ENCODE data around the gene CCDC106. TPM values are rescaled to one million over a fixed set of nuclear protein-coding genes. Genes with fewer than 3 reads are reported as not detected.
A peak's percentile ranks its signal among the peaks of the same experiment; 100 is the strongest.

Gene CCDC106
- total RNA-seq, 1 donor: 8.5 TPM

DNA sequence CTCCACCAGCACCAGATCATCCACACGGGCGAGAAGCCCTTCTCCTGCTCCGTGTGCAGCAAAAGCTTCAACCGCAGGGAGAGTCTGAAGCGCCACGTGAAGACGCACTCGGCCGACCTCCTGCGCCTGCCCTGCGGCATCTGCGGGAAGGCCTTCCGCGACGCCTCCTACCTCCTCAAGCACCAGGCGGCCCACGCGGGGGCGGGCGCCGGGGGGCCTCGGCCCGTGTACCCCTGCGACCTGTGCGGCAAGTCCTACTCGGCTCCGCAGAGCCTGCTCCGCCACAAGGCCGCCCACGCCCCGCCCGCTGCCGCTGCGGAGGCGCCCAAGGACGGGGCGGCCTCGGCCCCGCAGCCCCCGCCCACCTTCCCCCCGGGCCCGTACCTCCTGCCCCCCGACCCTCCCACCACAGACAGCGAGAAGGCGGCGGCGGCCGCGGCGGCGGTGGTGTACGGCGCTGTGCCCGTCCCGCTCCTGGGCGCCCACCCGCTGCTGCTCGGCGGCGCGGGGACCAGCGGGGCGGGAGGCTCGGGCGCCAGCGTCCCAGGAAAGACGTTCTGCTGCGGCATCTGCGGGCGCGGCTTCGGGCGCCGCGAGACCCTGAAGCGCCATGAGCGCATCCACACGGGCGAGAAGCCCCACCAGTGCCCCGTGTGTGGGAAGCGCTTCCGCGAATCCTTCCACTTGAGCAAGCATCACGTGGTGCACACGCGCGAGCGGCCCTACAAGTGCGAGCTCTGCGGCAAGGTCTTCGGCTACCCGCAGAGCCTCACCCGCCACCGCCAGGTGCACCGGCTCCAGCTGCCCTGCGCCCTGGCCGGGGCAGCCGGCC is 33.1 kb upstream of the CCDC106 start:
- no peak for DNase-seq (ENCODE audit: low read depth)
- H3K4me3 ChIP-seq (ENCODE audit: low read depth, low read length): no peak overlapping the region
- TF ChIP-seq, protein P1, sequence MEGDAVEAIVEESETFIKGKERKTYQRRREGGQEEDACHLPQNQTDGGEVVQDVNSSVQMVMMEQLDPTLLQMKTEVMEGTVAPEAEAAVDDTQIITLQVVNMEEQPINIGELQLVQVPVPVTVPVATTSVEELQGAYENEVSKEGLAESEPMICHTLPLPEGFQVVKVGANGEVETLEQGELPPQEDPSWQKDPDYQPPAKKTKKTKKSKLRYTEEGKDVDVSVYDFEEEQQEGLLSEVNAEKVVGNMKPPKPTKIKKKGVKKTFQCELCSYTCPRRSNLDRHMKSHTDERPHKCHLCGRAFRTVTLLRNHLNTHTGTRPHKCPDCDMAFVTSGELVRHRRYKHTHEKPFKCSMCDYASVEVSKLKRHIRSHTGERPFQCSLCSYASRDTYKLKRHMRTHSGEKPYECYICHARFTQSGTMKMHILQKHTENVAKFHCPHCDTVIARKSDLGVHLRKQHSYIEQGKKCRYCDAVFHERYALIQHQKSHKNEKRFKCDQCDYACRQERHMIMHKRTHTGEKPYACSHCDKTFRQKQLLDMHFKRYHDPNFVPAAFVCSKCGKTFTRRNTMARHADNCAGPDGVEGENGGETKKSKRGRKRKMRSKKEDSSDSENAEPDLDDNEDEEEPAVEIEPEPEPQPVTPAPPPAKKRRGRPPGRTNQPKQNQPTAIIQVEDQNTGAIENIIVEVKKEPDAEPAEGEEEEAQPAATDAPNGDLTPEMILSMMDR (IDR thresholded peaks at IDR 0.05; ENCODE audit: insufficient read depth, low read length): no peak

DNA sequence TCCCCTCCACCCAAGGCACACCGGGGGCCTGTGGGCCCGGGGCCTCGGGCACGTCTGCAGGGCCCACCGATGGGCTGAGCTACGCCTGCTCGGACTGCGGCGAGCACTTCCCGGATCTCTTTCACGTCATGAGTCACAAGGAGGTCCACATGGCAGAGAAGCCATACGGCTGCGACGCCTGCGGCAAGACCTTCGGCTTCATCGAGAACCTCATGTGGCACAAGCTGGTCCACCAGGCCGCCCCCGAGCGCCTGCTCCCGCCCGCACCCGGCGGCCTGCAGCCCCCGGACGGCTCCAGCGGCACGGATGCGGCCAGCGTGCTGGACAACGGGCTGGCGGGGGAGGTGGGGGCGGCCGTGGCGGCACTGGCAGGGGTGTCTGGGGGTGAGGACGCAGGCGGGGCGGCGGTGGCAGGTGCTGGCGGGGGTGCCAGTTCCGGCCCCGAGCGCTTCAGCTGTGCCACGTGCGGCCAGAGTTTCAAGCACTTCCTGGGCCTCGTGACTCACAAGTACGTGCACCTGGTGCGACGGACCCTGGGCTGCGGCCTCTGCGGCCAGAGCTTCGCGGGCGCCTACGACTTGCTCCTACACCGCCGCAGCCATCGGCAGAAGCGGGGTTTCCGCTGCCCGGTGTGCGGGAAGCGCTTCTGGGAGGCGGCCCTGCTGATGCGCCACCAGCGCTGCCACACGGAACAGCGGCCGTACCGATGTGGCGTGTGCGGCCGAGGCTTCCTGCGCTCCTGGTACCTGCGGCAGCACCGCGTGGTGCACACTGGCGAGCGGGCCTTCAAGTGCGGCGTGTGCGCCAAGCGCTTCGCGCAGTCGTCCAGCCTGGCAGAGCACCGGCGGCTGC is 32.2 kb upstream of the CCDC106 start:
- DNase-seq (ENCODE audit: low read depth): no peak
- no peak overlapping the region for H3K4me3 ChIP-seq (ENCODE audit: low read depth, low read length)
- TF ChIP-seq, protein P1 (IDR thresholded peaks at IDR 0.05; ENCODE audit: insufficient read depth, low read length): no peak

DNA sequence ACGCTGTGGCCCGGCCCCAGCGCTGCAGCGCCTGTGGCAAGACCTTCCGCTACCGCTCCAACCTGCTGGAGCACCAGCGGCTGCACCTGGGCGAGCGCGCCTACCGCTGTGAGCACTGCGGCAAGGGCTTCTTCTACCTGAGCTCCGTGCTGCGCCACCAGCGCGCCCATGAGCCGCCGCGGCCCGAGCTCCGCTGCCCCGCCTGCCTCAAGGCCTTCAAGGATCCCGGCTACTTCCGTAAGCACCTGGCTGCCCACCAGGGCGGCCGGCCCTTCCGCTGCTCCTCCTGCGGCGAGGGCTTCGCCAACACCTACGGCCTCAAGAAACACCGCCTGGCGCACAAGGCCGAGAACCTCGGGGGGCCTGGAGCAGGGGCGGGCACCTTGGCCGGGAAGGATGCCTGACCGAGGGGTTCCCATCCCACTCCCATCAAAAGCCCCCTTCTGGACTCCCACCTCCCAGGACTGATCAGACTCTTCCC is 31.6 kb upstream of the CCDC106 start:
- H3K4me3 ChIP-seq (ENCODE audit: low read depth, low read length): no peak overlapping the region
- DNase-seq (ENCODE audit: low read depth): no peak
- TF ChIP-seq, protein P1 (IDR thresholded peaks at IDR 0.05; ENCODE audit: insufficient read depth, low read length): no peak

DNA sequence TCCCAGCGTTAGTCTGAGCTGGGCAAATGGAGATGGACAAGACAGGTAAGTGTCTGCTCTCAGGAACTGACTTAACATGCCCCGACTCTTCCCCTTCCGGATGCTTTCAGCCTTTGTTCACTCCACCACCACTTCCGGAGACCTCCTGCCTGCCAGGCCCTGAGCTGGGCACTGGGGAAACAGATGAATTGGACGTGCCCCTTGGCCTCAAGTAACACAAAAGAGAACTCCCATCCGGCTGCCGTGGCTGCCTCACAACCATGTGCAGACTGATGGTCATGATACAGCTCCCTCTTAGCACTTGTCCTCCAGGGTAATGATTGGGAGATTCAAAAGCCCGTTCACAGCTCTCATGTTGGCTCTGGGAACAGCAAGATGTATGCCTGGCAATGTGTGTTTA is 30.6 kb upstream of the CCDC106 start:
- DNase-seq (ENCODE audit: low read depth): no peak
- TF ChIP-seq, protein P1 (IDR thresholded peaks at IDR 0.05; ENCODE audit: insufficient read depth, low read length): no peak
- no peak overlapping the region for H3K4me3 ChIP-seq (ENCODE audit: low read depth, low read length)

DNA sequence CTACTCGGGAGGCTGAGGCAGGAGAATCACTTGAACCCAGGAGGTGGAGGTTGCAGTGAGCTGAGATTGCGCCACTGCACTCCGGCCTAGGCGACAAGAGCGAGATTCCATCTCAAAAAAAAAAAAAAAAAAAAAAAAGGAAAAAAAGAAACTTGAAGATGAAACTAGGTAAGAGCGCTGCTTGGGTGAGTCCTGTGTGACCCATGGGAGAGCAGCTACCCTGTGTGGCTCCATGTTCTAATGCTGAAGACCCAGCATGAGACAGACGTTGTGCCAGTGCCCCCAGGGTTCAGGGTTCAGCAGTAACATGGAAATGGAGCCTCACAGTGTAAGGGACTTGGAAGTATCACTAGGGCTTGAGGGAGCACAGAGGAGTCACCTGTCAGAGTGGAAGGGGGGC is 29.6 kb upstream of the CCDC106 start:
- DNase-seq (ENCODE audit: low read depth): no peak

DNA sequence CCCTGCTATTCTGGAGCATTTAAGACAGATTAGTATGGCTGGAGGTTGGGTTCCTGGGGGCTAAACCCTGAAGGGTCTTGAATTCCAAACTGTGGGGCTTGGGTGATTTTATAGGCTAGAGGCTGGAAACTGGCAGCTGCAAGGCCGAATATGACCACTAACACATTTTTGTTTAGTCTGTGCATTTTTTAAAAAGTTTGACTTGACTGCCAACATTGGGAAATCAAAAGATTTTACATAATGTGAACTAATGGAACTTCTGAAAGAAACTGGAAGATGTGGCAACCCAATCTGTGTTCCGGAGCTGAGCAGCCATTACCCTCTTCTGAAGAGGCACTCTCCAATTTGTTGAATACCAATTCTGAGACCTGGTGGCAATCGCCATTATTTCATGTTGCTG is 28.7 kb upstream of the CCDC106 start:
- peak; percentile 38 for DNase-seq (ENCODE audit: low read depth)
- TF ChIP-seq, protein P1 (IDR thresholded peaks at IDR 0.05; ENCODE audit: insufficient read depth, low read length): no peak

More for the DNA sequence above, 29.6 kb upstream of the CCDC106 start:
- H3K4me3 ChIP-seq (ENCODE audit: low read depth, low read length): no peak overlapping the region
- TF ChIP-seq, protein P1 (IDR thresholded peaks at IDR 0.05; ENCODE audit: insufficient read depth, low read length): no peak

More for the DNA sequence above, 28.7 kb upstream of the CCDC106 start:
- H3K4me3 ChIP-seq (ENCODE audit: low read depth, low read length): no peak overlapping the region

All from fibroblast of the aortic adventitia (primary cell).